ENCODE measurements around the gene WDR26.
"Not testable (repeated sequence)": the region's sequence is repeated elsewhere in the genome, so short reads cannot be mapped to it uniquely, and the experiment has no call there.

WDR26 gene

DNA sequence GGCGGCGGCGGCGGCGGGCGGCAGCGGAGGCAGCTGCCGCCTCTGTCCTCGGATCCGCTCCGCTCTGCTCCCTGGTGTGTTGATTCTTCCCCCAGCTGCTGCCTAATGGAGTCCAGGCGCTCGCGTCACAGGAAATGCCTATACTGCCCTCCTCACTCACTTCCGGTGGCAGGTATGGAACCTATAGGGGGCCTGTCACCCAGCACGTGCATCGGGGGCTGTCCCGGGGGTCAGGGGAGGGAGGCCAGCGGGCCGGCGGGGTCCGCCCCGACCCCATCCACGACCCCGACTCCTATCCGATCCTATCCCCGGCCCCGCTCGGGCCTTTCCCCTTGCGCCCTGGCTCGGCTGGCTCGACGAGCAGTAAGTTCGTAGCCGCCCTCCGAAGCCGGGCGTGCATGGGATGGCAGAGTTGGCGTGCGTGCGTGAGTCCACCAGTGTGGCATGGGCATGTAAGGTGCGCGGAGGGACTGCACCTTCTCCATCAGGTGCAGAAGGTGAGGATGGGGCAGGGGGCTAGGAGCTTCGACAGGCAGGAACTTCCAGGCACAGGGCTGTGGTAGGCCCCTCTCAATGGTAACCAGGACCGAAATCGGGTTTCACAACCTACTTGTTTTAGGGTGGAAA is at the start of gene WDR26:
TSS of gene WDR26 (minus strand) at position 107 of the 627 bp plus-strand sequence.
- DNase-seq = peak; percentile 80

DNA sequence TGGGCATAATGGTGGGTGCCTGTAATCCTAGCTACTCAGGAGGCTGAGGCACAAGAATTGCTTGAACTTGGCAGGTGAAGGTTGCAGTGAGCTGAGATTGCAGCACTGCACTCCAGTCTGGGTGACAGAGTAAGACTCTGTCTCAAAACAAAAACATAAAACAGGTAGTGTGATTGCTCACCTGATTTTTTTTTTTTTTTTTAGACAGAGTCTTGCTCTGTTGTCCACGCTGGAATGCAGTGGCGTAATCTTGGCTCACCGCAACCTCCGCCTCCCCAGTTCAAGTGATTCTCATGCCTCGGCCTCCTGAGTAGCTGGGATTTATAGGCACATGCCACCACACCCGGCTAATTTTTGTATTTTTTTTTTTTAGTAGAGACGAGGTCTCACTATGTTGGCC is 48.6 kb upstream of the WDR26 start:
- DNase-seq = not testable (repeated sequence)

DNA sequence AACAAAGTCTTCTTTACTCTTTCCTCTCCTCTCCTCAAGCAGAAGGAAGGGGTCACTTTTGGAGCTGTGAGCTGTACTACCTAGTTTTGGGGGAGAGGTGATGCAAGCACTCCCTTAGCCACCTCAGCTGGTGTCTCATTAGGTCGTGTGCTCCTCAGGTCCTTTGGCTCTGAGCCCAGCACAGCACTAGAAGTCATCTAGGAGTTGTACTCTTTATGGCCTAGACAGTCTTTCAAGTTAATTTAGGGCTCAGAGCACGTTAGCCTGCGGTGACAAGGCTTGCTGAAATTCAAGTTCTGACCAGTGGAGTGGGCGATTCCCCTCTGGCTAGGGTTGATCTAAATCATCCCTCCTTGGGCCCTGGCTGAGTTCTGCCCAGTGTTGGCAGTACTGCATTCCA is 48.0 kb upstream of the WDR26 start:
- DNase-seq = no peak

DNA sequence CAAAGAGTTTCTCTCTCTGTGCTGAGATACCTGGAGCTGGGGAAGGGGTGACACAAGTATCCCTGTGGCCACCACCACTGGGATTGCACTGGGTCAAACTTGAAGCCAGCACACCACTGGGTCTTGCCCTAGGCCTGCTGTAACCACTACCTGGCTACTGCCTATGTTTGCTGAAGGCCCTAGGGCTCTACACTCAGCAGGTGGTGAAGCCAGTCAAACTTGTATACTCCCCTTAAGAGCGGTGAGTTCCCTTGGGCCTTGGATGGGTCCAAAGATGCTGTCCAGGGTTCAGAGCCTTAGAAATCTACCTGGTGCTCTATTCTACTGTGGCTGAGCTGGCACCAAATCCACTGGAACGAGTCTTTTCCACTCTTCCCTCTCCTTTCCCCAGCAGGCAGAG is 47.0 kb upstream of the WDR26 start:
- DNase-seq = no peak

DNA sequence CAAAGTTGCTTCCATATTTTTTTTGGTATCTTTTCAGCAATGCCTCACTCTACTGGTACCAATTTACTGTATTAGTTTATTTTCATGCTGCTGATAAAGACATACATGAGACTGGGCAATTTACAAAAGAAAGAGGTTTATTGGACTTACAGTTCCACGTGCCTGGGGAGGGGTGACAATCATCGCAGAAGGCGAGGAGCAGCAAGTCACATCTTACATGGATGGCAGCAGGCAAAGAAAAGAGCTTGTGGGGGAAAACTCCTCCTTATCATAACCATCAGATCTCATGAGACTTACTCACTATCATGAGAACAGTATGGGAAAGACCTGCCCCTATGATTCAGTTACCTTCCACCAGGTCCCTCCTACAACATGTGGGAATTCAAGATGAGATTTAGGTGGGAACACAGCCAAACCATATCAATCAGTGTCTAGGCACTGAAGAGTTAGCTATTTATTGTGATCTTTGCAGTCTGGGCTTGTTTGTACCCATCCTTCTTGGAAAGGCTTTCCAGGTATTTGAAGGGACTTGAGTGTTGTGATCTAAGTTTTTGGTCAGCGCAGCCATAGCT is 46.4 kb upstream of the WDR26 start:
- not testable (repeated sequence) for DNase-seq

DNA sequence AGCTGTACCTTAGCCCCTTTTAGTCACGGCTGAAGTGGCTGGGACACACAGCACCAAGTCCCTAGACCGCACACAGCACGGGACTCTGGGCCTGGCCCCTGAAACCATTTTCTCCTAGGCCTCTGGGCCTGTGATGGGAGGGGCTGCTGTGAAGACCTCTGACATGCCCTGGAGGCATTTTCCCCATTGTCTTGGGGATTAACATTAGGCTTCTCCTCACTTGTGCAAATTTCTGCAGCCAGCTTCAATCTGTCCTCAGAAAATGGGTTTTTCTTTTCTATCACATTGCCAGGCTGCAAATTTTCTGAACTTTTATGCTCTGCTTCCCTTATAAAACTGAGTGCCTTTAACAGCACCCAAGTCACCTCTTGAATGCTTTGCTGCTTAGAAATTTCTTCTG is 45.6 kb upstream of the WDR26 start:
- DNase-seq = not testable (repeated sequence)

DNA sequence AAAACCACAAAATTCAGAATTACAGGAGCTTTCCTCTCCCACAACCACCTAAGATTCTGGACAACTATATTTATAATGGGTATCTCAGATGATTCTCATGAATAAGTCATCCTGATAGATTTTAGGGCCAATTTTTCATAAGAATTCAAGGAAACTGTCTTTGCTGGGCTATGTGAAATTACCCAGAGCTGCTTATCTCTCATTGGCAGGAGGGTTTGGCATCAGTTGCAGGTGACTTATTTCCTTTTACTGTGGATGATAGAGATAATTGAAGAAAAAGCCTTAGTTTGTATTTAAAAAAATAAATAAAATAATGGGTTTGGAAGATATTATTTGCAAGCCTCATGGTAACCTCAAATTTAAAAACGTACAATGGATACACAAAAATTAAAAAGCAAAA is 38.2 kb upstream of the WDR26 start:
- no peak for DNase-seq

DNA sequence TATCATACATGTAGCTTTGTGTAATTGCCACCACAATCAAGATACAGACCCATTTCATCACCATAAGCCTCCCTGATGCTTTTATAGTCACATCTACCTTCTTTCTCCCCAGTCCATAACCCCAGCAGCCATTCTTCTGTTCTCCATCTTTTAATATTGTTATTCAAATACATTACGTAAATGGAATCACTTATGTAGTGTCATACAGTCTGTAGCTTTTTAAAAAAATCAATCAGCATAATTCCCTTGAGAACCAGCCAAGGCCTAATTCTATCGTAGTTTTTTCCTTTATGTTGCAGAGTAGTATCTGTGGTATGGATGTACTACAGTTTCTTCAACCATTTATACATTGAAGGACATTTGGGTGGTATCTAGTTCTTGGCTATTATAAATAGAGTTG is 31.6 kb upstream of the WDR26 start:
- no peak for DNase-seq

DNA sequence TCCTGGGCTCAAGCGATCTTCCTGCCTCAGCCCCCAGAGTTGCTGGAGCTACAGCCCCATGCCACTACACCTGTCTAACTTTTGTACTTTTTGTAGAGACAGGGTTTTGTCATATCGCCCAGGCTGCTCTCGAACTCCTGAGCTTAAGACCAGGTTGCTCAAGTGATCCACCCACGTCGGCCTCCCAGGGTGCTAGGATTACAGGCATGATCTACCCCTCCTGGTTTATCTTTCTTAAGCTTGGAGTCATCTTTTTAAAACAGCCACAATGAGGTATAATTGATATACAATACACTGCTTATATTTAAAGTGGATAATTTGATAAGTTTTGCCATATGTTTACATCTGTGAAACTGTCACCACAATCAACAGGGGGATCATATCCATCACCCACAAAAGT is 25.4 kb upstream of the WDR26 start:
- no peak for DNase-seq

DNA sequence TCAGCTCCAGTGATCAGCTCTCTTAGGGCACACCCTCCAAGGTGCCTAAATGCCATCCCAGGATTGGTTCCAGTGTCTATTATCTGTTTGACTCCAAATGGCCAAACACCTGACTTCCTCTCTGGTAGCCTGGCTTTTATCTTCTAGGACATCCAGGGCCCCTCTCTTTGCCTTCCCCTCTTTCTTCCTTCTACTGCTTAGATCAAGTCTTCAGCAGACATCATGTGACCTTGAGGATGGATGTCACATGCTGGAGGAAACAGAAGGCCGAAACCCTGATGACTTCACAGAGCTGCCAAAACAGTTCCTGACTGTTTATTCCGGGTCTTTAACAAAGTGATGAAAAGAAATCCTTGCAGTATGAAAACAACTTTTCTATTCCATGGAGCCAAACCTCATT is 24.4 kb upstream of the WDR26 start:
- no peak for DNase-seq

DNA sequence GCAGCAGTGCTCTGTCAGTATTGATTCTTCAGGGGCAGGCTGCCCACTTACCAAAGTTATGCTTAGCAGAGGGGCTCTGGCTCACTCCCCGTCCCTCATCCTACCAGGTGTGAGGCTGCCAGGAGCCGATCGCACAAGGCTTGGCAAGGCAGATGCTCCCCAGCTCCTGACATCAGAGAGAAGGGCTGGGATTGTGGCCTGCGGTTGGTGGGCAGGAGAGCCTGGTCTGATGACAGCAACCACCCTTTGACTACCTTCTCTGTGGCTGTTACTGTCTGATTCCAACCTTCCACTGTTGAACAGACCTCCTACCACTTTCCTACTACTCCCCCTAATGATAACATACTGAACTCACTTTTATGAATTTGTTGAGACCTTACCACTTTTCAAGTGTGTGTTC is 23.7 kb upstream of the WDR26 start:
- DNase-seq = no peak

DNA sequence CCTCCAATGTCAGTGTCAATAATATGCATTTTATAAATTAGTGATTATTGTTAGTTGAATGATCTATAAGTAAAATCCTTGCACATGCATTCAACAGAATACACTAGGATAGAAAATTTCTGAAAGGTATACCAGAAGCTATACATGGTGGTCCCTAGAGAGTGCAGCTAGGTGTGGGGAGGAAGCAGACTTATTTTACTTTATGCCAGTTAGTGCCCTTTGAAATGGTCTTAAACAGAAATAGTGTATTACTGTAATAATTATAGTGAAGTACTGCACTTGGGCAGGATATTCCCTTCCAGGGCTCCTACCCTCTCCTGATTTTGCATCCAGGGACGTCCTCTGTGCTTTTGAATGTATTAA is 23.2 kb upstream of the WDR26 start:
- DNase-seq = no peak

DNA sequence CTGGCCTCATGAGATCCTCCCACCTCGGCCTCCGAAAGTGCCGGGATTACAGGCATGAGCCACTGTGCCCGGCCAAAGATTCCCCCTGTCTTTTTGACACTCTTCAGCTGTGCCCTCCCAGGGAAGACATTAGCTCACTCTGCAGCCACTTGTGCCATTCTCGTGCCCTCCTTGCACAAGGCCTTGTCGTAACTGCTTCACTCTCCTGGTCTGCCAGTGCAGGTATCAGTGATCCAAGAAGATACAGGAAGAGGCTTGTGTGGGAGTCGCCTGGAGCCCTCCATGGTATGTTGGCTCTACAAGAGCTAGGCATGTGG is 22.0 kb upstream of the WDR26 start:
- DNase-seq = no peak

DNA sequence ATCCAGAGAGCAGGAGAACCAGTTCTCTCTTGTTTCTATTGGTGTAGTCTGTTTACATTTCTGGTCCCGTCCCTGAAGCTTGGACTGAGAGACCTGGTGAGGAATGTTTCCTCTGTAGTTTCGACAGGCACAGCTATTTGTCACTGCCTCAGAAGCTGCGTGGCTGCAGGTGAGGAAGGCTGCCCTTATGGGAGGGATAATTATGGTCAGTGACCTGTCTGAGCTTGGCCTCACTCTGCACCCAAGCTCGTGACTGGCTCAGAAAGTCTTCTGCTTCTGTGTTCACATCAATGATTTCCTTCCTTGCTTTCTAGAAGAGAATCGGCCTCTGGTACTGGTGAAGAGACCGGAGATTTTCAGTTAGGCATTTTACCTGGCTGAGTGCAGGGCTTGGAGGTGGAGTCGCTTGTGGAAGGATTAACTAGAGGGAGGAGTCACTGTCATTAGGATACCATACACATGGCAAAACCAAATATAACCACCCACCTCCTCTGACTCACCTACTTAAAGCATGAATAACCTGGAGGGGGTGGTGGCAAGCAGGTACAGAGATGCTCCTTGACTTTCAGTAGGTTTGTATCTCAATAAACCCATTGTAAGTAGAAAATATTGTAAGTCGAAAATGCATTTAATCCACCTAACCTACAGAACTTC is 19.9 kb upstream of the WDR26 start:
- no peak for DNase-seq

DNA sequence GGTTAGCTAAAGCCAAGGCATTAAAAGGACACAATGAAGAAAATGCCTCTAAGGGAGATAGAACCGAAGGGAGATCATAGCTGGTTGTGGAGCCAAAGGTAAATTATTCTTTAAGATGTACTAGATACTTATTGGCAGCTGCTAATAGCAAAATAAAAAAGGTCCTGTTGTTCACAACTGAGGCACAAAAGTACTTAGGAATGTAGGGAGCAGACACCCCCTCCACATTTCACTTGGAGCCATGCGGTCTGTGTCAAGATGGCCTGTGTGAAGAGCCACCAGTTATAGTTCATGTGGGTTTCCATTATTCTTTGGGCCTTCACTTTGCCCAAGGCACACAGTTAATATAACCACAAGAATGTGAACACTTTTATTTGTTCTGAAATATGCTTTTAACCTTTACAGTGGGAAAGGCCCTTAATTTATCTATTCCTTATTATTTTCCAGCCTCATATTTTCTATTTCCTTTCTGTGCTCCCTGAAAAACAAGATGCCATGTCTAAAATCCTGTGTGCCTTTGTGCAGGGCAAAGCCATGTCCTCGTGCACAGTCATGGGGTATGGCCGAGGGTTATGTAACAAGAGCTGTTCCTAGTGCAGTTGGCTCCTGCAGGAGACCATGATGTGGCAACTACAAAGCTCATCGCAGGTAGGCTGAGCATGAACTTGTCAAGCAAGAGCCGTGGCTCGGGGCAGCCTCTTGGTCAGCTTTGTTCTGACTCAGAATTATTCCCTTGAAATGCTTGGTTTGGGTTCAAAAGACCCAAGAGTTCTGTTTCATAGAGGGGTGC is 16.2 kb upstream of the WDR26 start:
- DNase-seq = no peak

DNA sequence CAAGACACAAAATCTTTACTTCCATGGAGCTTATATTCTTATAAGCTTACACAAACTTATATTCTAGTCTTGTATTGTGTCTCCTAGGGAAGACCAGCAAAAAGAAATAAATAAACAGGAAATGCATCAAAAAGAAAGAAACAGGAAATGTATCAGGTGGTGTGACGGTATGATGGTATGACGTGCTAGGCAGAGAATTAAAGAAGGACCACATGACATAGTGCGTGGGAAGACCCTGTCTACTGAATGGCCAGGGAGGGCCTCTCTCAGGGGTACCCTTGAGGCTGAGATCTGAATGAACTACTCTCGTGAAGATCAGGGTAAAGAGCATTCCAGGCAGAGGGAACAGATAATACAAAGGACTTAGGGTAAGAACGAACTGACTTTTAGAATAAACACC is 15.6 kb upstream of the WDR26 start:
- no peak for DNase-seq

DNA sequence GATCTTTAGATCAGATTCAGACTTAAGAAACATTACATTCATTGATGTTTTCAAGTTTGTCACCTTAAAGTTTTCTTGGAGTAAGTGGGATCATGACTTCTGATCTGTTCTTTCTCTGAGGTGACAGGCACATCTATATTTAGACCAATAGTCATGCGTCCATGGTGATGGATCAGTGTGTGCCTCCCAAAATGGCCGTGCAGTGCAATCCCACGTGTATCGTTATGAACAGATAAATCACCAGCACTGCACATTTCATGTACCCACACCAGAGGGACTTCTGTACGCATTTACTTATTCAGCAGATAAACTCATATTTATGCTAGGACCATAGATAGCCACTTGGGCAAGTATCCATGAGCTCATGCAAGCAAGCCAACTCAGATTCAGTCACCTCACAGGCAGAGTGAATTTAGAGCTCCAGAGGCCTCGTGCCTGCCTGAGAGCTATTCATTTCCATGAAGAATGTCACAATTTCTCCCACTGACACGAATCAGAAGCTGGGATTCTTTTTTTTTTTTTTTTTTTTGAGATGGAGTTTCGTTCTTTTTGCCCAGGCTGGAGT is 13.9 kb upstream of the WDR26 start:
- no peak for DNase-seq

DNA sequence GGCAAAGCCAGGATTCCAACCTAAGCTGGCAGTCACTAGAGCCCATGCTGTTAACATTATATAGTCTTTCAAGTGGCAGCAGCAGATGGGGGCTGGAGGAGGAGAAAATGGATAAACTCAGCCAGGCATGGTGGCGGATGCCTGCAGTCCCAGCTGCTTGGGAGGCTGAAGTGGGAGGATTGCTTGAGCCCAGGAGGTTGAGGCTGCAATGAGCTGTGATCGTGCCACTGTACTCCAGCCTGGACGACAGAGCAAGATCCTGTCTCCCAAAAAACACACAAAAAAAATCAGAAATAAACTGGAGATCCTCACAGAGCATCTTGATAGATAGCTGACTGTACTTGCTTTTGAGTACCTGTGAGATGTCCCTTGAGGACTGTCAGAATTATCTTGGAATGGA is 13.4 kb upstream of the WDR26 start:
- no peak for DNase-seq

DNA sequence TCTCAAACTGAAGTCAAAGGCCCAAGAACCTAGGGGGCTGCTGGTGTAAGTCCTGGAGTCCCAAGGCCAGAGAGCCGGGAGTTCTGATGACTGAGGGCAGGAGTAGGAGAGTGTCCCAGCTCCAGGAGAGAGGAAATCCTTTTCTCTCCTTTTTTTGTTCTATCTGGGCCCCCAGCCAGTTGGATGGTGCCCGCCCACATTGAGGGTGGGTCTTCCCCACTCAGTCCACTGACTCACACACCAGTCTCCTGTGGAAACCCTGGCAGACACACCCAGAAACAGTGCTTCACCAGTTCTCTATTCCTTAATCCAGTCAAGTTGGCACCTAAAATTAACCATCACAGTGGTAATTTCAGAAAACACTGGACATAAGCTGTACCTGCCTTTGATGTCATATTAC is 12.7 kb upstream of the WDR26 start:
- DNase-seq = no peak

DNA sequence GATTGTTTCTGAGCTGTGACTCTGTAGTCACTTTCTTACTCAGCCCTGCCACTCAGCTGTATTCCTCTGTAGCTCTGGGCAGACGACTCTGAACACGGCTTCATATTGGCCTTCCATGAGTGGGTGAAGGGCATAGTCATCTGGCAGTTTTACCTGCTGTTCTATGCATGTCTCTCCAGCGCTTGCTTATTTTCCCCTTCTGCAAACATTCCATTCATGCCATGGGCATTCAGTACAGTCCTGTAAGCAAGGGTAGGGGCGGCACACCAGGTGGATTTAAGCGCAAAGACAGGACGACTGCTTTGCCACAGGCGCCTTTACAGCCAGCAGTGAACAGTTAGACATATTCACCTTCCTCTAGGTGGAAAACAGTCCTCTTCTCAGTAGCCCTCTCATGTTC is 4.4 kb upstream of the WDR26 start:
- no peak for DNase-seq

DNA sequence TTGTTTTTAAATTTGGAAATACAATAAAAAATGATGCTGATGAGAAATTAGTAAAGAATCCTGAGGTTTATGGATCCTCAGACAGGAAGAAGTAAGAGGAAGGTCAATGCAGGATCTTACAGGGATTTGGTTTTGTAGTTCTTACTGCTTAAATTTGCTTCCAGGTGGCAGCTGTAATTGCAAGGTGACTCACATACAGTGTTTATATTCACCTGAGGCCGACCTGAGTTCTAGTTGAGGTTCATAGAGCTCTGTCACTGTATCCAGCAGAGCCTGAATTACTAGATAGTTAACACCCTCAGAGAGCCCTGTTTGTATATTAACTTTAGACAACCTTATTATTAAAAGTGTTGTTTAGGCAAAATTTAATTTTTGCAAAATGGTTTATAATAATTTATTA is 1.4 kb upstream of the WDR26 start:
- no peak for DNase-seq

DNA sequence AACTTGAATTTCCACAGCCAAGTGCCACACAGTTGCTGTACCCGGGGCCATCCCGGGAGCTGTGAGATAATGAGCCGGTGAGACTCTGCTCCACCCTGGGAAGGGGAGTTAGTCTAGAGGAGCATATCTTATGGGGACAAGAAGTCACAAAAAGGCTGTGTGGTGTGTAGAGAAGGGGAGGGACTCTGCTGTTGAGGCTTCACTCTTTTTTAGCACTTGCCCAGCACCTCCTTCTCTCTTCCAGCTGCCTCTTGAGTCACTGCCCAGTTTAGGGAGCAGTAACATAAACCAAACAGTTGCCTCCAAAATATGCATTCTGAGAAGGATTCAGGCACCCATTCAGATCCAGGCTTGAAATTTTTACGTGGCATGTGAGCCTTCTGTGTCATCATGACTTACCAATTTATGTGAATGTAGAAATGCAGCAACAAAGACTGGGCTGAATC is 744 bp upstream of the WDR26 start:
- no peak for DNase-seq

DNA sequence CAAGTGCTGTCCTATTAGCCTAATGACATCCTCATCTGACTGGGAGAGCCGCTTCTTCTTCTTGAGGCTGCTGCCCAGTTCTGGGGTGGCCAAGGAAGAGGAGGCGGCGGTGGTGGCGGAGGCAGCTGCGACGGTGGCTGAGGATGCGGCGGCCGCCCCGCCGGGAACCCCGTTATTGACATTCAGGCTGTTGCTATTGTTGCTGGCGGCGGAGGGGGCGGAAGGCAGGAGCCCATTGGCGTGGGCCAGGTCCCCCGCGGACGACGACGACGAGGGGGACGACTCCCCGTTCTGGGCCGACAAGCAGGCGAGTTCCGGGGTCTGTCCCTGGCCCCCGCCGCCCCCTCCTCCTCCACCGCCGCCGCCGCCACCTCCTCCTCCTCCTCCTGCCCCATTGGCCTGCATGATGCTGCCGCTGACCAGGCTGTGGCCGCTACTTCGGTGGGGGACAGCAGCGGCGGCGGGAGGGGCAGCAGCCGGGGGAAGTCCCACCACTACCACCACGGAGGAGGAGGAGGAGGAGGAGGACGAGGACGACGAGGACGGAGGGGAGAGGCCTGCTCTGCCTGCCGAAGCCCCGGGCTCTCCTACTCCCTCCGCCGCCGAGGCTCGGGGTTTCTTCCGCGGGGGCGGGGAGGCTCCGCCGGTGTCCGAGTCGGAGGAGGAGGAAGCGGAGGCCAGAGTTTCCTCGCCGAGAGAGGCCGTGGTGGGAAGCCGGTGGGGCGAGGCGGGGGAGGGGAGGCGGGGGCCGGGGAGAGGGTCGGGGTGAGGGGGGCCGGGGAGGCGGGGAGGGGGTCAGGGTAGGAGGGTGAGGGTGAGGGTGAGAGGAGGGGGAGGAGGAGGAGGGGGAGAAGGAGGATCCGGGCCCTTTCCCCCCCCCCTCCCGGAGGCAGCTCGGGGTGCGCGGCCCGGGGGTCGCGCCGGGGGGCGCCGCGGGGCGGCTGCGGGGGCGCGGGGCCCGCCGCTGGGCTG is 610 bp downstream of the WDR26 start:
- peak; percentile 53 for DNase-seq

Measured in activated CD4-positive, CD25-positive, alpha-beta regulatory T cell treated with anti-CD3 and anti-CD28 coated beads, Interleukin-2, amount 50 U/mL, for 72 hours (primary cell).